Activated CD8-positive, alpha-beta memory T cell treated with anti-CD3 and anti-CD28 coated beads, Interleukin-2, amount 50 U/mL, for 24 hours (primary cell): ENCODE data around the gene LNX2.

Experiments used
- DNase-seq: peaks from one replicate; pipeline ENCODE4 v3.0.0-alpha.2; 2020; ENCODE audit errors: extremely low read depth

The LNX2 gene

DNA sequence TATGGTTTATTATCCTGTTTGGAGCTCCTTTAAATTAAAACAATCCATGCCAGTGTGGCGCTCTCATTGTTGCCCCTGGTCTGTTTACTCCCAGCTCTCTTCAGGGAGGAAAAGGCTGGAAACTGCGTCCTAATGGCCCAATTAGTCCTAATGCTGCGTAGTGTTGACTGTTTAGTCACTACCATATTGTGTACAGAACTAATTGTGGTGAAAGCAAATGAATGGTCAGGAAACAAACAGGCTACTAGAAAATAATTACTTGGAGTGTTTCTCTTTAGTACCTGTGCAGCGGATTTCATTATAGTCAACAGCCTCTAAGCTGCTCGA is 115.5 kb downstream of the LNX2 start:
- DNase-seq: no peak

DNA sequence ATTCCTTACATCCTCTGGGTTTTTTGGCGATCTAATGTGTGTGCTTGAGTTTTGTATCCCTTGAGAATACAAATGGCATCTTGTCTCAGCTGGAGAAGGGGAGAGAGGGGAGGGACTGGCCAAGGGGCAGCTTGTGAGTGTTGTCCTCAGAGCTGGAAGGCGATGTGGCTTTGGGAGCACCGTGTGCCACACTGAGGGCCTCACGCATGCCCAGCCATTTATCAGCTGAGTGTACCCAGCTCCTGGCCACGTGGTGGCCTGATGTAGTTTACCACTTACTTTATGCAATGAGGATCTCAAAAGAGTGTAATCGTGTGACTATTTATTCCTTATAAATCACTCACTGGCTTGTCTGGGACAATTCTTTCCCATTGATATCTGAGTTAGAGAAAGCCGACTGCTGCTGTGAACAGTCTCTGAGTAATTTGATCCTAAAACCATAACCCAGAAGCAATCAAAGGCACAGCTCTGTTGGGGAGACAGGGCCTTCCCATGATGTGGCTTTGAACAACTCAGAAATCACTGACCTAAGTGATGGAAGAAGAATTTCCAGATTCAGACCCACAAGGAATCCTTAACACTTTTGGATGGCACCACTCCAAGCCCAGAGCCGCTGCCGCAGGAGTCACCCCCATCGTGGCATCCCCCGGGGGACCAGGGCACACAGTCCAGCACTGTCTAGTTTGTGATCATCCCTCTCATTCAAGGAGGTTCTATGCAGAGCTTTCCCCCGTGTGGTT is 116.0 kb downstream of the LNX2 start:
- DNase-seq: no peak

DNA sequence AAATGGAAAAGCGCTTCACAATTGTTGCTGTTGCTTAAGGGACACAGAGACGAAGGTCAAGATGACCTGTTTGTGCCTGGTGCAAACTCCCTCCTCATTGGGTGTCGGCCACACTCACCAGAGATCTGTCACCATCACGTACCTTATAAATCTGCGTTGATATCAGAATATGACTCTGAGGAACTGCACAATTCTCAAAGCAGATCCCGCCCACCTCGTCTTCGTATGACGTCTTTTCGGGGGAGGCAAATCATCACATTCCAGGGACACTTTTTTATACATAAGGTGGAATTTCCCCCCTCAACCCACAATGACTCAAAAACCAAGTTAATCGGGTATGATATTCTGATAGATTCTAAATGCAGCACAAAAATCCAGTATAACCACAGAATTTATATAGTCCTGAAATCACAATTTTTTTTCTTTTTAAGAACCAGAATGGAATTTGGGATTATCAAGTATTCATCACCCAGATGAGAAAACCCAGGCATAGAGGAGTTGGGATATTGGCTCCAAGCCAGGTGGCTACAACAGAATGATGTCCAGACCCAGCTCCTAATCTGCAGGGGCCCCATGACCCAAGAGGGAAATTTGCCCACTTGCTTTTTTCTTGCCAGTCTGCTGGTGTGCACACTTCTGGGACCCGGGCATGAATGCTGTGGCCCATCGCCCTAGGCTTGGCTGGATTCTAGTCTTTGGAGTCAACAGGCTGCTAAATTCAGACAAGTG is 119.4 kb downstream of the LNX2 start:
- no peak for DNase-seq

DNA sequence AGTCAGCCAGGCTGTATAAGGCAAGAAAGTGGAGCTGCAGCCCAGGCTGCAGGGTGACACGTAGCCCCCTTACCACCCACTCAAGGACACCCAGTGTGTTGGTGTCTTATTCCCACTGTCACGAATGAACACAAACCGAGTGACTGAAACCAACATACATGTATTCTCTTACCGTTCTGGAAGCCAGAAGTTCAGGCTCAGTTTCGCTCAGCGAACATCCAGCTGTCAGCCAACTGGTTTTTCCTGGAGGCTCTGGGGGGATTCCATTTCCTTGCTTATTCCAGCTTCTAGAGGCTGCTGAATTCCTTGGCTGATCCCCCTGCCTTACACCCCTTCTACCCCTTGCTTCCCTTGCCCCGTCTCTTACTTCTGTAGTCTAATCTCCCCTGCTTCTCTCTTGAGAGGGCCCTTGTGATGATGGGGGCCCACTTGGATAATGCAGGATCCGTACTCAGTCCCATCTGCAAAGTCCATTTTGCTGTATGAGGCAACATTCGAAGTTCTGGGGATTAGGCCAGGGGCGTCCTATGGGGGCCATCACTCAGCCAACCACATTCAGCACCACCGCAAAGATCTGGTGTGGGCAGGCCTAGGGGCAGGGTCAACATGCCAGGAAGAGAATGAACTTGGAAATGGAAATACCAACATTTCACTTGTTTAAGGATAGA is 122.6 kb downstream of the LNX2 start:
- no peak for DNase-seq

DNA sequence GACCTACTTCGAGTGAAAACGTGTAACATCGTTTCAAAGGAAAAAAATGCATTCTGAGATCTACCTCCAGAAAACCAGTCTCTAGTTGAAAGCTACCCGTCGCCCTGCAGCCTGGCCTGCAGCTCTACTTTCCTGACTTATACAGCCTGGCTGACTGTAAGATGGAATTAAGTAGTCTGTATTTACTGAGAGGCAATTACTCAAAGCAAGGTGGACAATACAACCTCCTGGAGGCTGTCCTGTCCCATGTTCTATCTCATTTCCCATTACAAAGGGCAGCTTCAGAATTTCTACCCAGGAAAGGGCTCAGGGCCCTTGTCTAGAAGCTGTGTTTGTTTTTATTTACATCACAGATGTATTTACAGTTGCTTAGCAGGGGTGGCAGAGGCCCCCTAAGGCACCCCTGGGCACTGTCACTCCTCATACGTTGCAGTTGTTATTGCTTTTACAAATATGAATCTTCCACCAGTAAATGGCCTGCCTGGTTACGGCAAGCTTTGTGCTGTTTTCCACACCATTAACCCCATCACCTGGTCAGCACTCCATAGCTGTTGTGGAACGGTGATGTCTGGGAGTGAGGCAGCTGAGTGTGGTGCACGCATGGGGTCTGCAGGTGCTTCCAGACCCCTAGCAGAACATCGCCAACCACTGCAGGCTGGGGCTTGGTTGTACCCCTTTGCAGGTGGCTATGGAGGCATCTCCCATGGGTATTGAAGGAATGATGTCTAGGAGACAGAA is 123.6 kb downstream of the LNX2 start:
- DNase-seq: no peak

DNA sequence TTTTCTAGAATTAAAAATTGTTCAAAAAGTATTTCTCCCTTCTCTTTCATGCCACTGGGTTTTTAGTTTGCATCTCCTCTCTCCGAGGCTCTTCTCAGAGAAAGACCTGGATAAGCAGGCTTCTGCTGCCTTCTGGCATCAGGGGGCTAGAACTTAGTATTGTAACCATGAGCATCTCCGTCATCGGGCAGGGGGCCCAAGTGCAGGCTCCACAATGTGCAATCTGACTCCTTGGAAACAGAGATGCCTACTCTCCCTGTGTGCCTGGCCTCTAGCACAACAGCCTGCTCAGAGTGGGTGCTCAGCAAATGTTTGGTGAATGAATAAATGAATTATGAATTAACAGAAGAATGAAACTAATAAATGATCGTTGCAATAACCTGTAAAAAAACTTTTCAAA is 124.3 kb downstream of the LNX2 start:
- DNase-seq: no peak
